MM.1S (cell line): ENCODE measurements around the gene GSE1.

ENCODE experiments used
- DNase-seq: peaks from one replicate; pipeline ENCODE4 v3.0.0-alpha.2; 2015
- H2AFZ ChIP-seq: fragments of 300-600 bp; sonication (generic); 2 replicates; pipeline ENCODE4 v1.6.0; 2016; ENCODE audit warnings: antibody characterized with exemption, low read length
- H3F3A ChIP-seq: fragments of 300-600 bp; sonication (generic); 2 replicates; pipeline ENCODE4 v1.6.1; 2016; ENCODE audit warnings: mild to moderate bottlenecking, antibody characterized with exemption, low read length, moderate library complexity, mixed read lengths; ENCODE audit not compliant: insufficient read depth
- H3K27ac ChIP-seq: fragments of 300-600 bp; sonication (generic); 2 replicates; pipeline ENCODE4 v1.5.1; 2016; ENCODE audit warnings: mild to moderate bottlenecking, low read length
- H3K27me3 ChIP-seq: fragments of 300-600 bp; sonication (generic); replicated peaks from 2 replicates; pipeline ENCODE4 v1.6.0; 2016; ENCODE audit warnings: low read length; ENCODE audit not compliant: insufficient read depth
- H3K36me3 ChIP-seq: fragments of 300-600 bp; sonication (generic); replicated peaks from 2 replicates; pipeline ENCODE4 v1.6.1; 2016; ENCODE audit warnings: mild to moderate bottlenecking, low read length, mixed read lengths; ENCODE audit not compliant: insufficient read depth
- H3K4me1 ChIP-seq: fragments of 300-600 bp; sonication (generic); 2 replicates; pipeline ENCODE4 v1.6.1; 2016; ENCODE audit warnings: low read length, mixed read lengths
- H3K4me2 ChIP-seq: fragments of 300-600 bp; sonication (generic); 2 replicates; pipeline ENCODE4 v1.6.0; 2016; ENCODE audit warnings: low read depth, low read length
- H3K4me3 ChIP-seq: fragments of 300-600 bp; sonication (generic); 2 replicates; pipeline ENCODE4 v1.5.1; 2016; ENCODE audit warnings: low read length, mixed read lengths
- H3K79me2 ChIP-seq: fragments of 300-600 bp; sonication (generic); 2 replicates; pipeline ENCODE4 v1.6.1; 2016; ENCODE audit warnings: mixed run types, low read length, mixed read lengths
- H3K9ac ChIP-seq: fragments of 300-600 bp; sonication (generic); 2 replicates; pipeline ENCODE4 v1.6.1; 2016; ENCODE audit warnings: low read length, mixed read lengths
- H3K9me2 ChIP-seq: fragments of 300-600 bp; sonication (generic); replicated peaks from 2 replicates; pipeline ENCODE4 v1.6.1; 2016; ENCODE audit warnings: mild to moderate bottlenecking, low read length, mixed read lengths; ENCODE audit not compliant: insufficient read depth
- H3K9me3 ChIP-seq: fragments of 300-600 bp; sonication (generic); replicated peaks from 2 replicates; pipeline ENCODE4 v1.6.1; 2016; ENCODE audit warnings: mild to moderate bottlenecking, low read length, mixed read lengths; ENCODE audit not compliant: insufficient read depth
- H4K20me1 ChIP-seq: fragments of 300-600 bp; sonication (generic); 2 replicates; pipeline ENCODE4 v1.6.1; 2016; ENCODE audit warnings: mild to moderate bottlenecking, low read length, moderate library complexity, mixed read lengths; ENCODE audit not compliant: insufficient read depth
- CTCF ChIP-seq: fragments of 300-600 bp; sonication (generic); IDR thresholded peaks from 2 replicates; pipeline ENCODE4 v1.5.1; 2016; ENCODE audit warnings: antibody characterized with exemption, low read length, mixed read lengths
- EZH2 ChIP-seq: fragments of 300-600 bp; sonication (generic); optimal IDR thresholded peaks from 2 replicates; pipeline ENCODE3; 2017; ENCODE audit warnings: low read depth, mild to moderate bottlenecking, antibody characterized with exemption, low read length, mixed read lengths
- EZH2phosphoT487 ChIP-seq: fragments of 300-600 bp; sonication (generic); IDR thresholded peaks from 2 replicates; pipeline ENCODE4 v1.6.1; 2018; ENCODE audit warnings: antibody characterized with exemption, low read length

GSE1 gene

GRCh38 chr16:85610446-85611193 lies 2.5 kb upstream of the GSE1 start:
- Histone ChIP-seq H3K27me3 (no peaks in the 10 kb centered on the region), H3K79me2 (peaks cover 15% of the 10 kb centered on the region), H3K4me1 (no peaks in the 10 kb centered on the region), H3K36me3 (no peaks in the 10 kb centered on the region), H3K4me2 (peak overlapping the region; percentile 74), H3K9ac (no peak overlapping the region), H3K4me3 (peak overlapping the region; percentile 43), H4K20me1 (no peaks in the 10 kb centered on the region), H3K9me3 (no peaks in the 10 kb centered on the region), H3K9me2 (no peaks in the 10 kb centered on the region), H3K27ac (peak overlapping the region; percentile 62; the same call in 1 of the 2 replicates), H2AFZ (no peak overlapping the region), H3F3A (0 out of 2 replicates have a peak, but pooled peaks cover 4% of the 10 kb centered on the region)
- DNase-seq, result peak; percentile 60
- TF ChIP-seq EZH2phosphoT487, result no peak
- no peak for TF ChIP-seq EZH2
- TF ChIP-seq CTCF, result peak; percentile 70

GRCh38 chr16:85611194-85611443 lies 2.0 kb upstream of the GSE1 start:
- H3F3A ChIP-seq, result 0 out of 2 replicates have a peak, but pooled peaks cover 4% of the 10 kb centered on the region
- no peaks in the 10 kb centered on the region for H3K9me2 ChIP-seq
- H3K79me2 ChIP-seq, result peaks cover 20% of the 10 kb centered on the region
- TF ChIP-seq EZH2phosphoT487, result no peak
- no peak for TF ChIP-seq CTCF
- no peak for TF ChIP-seq EZH2
- H3K27ac ChIP-seq, result peak overlapping the region; percentile 62; the same call in 1 of the 2 replicates
- peak overlapping the region; percentile 74; the same call in 1 of the 2 replicates for H3K4me2 ChIP-seq
- H3K9ac ChIP-seq, result peak overlapping the region; percentile 33; the same call in 1 of the 2 replicates
- H4K20me1 ChIP-seq, result no peaks in the 10 kb centered on the region
- H3K4me3 ChIP-seq, result peak overlapping the region; percentile 43; the same call in 1 of the 2 replicates
- H3K9me3 ChIP-seq, result no peaks in the 10 kb centered on the region
- no peaks in the 10 kb centered on the region for H3K27me3 ChIP-seq
- DNase-seq, result no peak
- H2AFZ ChIP-seq, result no peak overlapping the region
- H3K36me3 ChIP-seq, result no peaks in the 10 kb centered on the region
- H3K4me1 ChIP-seq, result no peaks in the 10 kb centered on the region

GRCh38 chr16:85611444-85612190 lies 1.5 kb upstream of the GSE1 start:
- Histone ChIP-seq H3K27ac (peak overlapping the region; percentile 34; the same call in 1 of the 2 replicates), H2AFZ (no peak overlapping the region)

More at GRCh38 chr16:85611444-85612190, 1.5 kb upstream of the GSE1 start:
- H4K20me1 ChIP-seq, result no peaks in the 10 kb centered on the region
- TF ChIP-seq EZH2 (no peak), EZH2phosphoT487 (no peak), CTCF (no peak)
- 0 out of 2 replicates have a peak, but pooled peaks cover 4% of the 10 kb centered on the region for H3F3A ChIP-seq
- H3K79me2 ChIP-seq, result peaks cover 25% of the 10 kb centered on the region
- H3K4me1 ChIP-seq, result no peaks in the 10 kb centered on the region
- H3K9me2 ChIP-seq, result no peaks in the 10 kb centered on the region
- peak overlapping the region; percentile 74; the same call in 1 of the 2 replicates for H3K4me2 ChIP-seq
- H3K9ac ChIP-seq, result peak overlapping the region; percentile 33
- H3K36me3 ChIP-seq, result no peaks in the 10 kb centered on the region
- DNase-seq, result peak; percentile 16
- H3K4me3 ChIP-seq, result peak overlapping the region; percentile 43; the same call in 1 of the 2 replicates
- no peaks in the 10 kb centered on the region for H3K27me3 ChIP-seq
- no peaks in the 10 kb centered on the region for H3K9me3 ChIP-seq
